ENCODE measurements around the gene ZFPL1.

ZFPL1 gene

DNA sequence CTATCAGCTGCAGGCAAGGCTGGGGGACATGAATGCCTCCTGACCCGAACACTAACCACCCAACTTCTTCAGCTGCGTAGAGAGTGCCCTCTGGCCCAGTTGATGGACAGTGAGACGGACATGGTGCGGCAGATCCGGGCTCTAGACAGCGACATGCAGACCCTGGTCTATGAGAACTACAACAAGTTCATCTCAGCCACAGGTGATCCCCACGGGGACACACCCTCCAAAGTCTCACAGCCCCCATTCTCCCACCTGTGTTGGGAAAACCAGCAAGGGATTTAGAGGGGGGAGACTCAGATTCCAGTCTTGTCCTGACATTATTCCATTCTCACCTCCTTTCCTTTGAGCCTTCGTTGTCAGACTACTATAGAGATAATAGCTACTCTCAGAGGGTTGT, 12.9 kb downstream of the ZFPL1 start:
- no peak for DNase-seq

GRCh38 chr11:65100674-65101350, 16.8 kb downstream of the ZFPL1 start:
- no peak for DNase-seq

GRCh38 chr11:65102142-65103095, 18.4 kb downstream of the ZFPL1 start:
- DNase-seq = no peak

DNA sequence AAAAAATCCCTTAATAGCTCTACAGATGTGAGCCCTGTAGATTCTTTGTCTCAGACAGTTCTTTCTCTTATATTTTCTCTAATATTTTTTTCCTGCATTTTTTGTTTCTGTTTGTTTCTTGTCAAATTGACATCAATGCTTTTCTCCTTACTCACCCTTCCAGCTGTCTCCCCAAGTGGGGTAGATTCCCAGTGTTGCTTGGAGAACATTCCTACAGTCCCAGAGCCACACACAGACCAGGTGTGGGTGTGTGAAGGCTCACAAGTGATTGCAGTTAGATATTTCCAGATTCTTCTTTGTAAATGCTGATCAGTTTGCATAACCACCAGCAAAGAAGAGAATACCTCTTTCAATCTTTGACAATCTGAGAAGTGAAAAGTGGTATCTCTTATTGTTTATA, 19.5 kb downstream of the ZFPL1 start:
- DNase-seq = no peak

GRCh38 chr11:65104628-65105027, 20.6 kb downstream of the ZFPL1 start:
- DNase-seq = no peak

GRCh38 chr11:65107078-65107477, 23.1 kb downstream of the ZFPL1 start:
- DNase-seq = no peak

DNA sequence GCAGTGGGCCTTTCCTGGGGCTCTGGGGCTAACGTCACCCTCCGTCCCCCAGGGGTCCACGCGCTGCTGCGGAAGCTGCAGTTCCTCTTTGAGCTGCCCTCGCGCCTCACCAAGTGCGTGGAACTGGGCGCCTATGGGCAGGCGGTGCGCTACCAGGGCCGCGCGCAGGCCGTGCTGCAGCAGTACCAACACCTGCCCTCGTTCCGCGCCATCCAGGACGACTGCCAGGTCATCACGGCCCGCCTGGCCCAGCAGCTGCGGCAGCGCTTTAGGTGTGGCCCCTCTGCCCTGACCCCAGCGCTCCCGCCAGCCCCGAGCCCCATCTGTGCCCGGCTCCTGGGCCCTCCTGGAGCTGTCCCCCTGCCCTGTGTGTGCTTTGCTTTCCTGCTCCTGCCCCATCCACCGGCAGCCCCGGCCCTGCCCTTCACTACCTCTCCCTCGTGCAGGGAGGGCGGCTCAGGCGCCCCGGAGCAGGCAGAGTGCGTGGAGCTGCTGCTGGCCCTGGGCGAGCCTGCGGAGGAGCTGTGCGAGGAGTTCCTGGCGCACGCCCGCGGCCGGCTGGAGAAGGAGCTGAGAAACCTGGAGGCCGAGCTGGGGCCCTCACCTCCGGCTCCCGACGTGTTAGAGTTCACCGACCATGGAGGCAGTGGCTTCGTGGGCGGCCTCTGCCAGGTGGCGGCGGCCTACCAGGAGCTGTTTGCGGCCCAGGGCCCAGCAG, 23.9 kb downstream of the ZFPL1 start:
- no peak for DNase-seq

GRCh38 chr11:65108469-65109123, 24.6 kb downstream of the ZFPL1 start:
- no peak for DNase-seq

DNA sequence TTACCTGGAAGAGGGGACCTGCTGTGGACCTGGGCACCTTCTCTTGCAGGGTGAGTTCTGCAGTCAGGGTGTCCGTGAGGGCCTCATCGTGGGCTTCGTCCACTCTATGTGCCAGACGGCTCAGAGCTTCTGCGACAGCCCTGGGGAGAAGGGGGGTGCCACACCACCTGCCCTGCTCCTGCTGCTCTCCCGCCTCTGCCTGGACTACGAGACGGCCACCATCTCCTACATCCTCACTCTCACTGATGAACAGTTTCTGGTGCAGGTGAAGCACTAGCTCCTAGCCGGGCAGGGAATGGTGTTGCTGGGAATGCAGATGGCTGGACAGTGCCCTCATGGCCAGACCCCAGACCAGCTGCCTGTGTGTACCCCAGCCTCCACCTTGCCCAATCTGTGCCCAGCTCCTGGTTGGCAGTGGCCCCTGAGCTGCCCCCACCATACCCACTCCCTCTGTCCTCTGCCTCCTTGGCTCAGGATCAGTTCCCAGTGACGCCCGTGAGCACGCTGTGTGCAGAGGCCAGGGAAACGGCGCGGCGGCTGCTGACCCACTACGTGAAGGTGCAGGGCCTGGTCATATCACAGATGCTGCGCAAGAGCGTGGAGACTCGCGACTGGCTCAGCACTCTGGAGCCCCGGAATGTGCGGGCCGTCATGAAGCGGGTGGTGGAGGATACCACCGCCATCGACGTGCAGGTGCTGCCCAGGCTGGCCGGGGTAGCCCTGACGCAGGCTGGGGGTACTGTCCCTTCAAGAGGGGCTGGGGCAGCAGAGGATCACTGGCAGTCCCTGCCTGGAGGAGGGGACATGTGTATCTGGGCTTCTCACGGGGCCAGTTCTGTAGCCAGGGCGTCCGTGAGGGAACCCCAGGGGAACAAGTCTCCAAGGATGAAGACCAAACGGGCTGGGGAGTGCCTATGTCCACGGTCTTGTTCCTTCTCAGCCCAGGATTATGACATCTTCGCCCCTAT, 25.5 kb downstream of the ZFPL1 start:
- DNase-seq = no peak

DNA sequence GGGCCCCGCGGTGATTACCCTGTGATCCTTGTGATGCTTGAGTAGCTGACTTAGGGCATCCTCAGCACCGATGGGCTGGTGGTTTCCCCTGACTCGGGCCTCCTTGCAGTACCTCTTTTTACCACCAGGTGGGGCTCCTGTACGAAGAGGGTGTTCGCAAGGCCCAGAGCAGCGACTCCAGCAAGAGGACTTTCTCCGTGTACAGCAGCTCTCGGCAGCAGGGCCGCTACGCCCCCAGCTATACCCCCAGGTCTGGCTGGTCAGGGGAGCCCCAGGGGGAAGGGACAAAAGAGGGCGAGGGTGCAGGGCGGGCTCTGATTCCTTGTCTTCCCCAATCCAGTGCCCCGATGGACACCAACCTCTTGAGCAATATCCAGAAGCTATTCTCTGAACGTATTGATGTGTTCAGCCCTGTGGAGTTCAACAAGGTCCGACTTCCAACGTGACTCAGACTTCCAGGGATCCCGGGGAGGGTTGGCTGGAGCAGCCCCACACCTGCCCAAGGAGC, 26.4 kb downstream of the ZFPL1 start:
- DNase-seq = peak; percentile 78 to 96 (median 92)

DNA sequence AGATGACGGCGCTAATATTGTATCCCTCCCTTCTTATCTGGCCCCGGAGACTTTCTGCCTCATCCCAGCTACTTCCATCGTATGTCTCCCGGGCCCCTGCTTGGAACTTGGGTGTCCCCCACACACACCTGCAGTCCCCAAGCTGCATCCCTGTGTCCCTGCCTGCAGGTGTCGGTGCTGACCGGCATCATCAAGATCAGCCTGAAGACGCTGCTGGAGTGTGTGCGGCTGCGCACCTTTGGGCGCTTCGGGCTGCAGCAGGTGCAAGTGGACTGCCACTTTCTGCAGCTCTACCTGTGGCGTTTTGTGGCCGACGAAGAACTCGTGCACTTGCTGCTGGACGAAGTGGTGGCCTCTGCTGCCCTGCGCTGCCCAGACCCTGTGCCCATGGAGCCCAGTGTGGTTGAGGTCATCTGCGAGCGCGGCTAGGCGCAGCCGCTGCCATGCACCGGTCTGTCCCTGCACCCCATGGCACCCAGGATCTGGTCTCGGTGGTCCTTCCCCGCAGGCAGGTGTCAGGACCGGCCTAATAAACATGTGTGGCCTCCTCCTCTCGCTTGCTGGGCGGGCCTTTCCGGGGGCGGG, 27.2 kb downstream of the ZFPL1 start:
- DNase-seq = no peak

- peak; percentile 85 to 94 (median 88) for DNase-seq
Measured at GRCh38 chr11:65111744-65112545, 27.9 kb downstream of the ZFPL1 start, which contains the start of gene TM7SF2. Gene TM7SF2 (plus strand): TSS chr11:65111872. CDS start chr11:65112016, 144 bp downstream.

- DNase-seq = peak; percentile 61 to 84 (median 70)
Measured at GRCh38 chr11:65112546-65113360, 28.7 kb downstream of the ZFPL1 start.

DNA sequence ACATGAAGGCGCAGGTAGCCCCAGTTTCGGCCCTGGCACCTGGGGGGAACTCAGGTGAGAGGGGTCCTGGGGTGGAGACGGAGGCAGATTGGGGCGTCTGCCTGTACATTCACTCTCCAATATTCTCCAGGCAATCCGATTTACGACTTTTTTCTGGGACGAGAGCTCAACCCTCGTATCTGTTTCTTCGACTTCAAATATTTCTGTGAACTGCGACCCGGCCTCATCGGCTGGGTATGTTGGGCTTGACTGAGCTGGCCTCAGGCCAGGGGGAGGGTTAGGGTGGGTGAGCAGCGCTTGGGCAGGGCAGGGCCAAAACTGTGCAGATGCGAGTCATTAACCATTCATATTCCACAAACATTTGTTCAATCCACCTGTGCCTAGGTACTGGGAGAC, 29.3 kb downstream of the ZFPL1 start:
- DNase-seq = no peak

DNA sequence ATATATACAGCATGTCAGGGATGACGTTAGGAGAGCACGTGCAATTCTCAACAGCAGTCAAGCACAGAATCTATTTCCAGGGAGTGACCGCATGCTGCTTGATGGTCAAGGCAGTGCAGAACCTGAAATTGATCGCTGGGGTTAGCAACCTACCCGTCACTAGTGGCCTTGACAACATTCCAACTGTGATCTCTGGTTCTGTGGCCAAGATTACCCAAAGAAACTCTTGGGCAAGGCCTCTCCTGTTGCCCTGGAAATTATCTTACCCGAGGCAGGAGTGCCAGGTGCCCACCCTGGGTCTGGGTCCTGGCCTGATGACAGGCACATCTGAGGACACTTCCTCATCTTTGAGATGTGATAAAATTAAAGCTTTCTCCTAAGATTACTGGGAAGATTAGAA, 29.8 kb downstream of the ZFPL1 start:
- DNase-seq = no peak

DNA sequence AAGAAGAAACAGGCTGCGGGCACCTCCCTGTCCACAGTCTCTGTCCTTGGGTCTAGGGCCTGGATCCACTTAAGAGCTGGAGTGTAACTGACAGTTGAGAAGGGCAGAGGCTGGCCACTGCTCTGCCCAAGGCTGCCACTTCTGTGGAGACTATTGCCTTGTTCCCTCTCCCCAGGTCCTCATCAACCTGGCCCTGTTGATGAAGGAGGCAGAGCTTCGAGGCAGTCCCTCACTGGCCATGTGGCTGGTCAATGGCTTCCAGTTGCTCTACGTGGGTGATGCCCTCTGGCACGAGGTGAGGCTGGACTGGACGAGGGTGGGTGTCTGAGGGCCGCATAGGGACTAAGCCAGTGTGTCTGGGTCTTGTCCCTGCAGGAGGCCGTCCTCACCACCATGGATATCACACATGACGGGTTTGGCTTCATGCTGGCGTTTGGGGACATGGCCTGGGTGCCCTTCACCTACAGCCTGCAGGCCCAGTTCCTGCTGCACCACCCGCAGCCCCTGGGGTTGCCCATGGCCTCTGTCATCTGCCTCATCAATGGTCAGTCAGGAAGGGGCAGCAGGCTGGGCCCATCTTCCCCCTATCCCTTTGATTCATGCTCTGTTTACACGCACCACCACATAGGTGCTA, 30.6 kb downstream of the ZFPL1 start:
- no peak for DNase-seq

- DNase-seq = no peak
Measured at GRCh38 chr11:65115361-65116082, 31.5 kb downstream of the ZFPL1 start.
